Liver (tissue), 3 donors: ENCODE data around the gene CES4A.

ENCODE experiments used
- FOXA2 ChIP-seq: IDR thresholded peaks from 2 replicates; pipeline ENCODE4 v1.6.1; 2016; ENCODE audit warnings: antibody characterized with exemption
- GABPA ChIP-seq, 2 donors: IDR thresholded peaks in 1 of 2; conservative IDR thresholded peaks in 1 of 2; 2 replicates each; pipeline ENCODE4 v1.6.1; 2016; ENCODE audit warnings: antibody characterized with exemption in 2 of 2, mild to moderate bottlenecking in 1 of 2, moderate library complexity in 1 of 2
- NR2F2 ChIP-seq: IDR thresholded peaks from 2 replicates; pipeline ENCODE4 v1.6.1; 2016; ENCODE audit warnings: antibody characterized with exemption
- RAD21 ChIP-seq, 2 donors: IDR thresholded peaks; 2 replicates each; pipeline ENCODE4 v1.6.1; 2016; ENCODE audit warnings: antibody characterized with exemption in 2 of 2, mild to moderate bottlenecking in 2 of 2
- YY1 ChIP-seq: IDR thresholded peaks from 2 replicates; pipeline ENCODE4 v1.6.1; 2016; ENCODE audit warnings: antibody characterized with exemption, mild to moderate bottlenecking
- TF ChIP-seq, protein P1 (sequence below): fragments of 150-350 bp; IDR thresholded peaks from 2 replicates; pipeline ENCODE4 v1.5.1; 2017; ENCODE audit warnings: improper control_type of control experiment, low read depth, low read length; ENCODE audit not compliant: missing input control
- TF ChIP-seq, protein P2 (sequence below): IDR thresholded peaks from 2 replicates; pipeline ENCODE4 v1.6.1; 2016; ENCODE audit warnings: antibody characterized with exemption
- TF ChIP-seq, protein P3 (sequence below): IDR thresholded peaks from 2 replicates; pipeline ENCODE4 v1.6.1; 2016; ENCODE audit warnings: antibody characterized with exemption
- donor health status: healthy.
- donor health status: healthy.

DNA sequence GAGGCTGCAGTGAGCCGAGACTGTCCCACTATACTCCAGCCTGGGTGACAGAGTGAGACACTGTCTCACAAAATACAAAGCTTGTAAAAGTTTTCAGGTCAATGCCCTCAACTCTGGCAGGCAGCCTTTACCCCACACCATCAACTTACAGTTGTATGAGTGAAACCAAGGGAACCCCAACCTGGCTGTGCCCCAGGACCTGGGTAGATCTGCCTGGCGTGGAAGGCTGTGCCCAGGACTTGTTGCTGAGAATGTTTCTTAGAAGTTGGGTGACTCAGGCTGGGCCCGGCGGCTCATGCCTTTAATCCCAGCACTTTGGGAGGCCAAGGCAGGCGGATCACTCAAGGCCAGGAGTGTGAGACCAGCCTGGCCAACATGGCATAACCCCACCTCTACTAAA lies 19.5 kb upstream of the CES4A start:
- TF ChIP-seq, protein P1, sequence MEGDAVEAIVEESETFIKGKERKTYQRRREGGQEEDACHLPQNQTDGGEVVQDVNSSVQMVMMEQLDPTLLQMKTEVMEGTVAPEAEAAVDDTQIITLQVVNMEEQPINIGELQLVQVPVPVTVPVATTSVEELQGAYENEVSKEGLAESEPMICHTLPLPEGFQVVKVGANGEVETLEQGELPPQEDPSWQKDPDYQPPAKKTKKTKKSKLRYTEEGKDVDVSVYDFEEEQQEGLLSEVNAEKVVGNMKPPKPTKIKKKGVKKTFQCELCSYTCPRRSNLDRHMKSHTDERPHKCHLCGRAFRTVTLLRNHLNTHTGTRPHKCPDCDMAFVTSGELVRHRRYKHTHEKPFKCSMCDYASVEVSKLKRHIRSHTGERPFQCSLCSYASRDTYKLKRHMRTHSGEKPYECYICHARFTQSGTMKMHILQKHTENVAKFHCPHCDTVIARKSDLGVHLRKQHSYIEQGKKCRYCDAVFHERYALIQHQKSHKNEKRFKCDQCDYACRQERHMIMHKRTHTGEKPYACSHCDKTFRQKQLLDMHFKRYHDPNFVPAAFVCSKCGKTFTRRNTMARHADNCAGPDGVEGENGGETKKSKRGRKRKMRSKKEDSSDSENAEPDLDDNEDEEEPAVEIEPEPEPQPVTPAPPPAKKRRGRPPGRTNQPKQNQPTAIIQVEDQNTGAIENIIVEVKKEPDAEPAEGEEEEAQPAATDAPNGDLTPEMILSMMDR = no peak
- TF ChIP-seq, protein P2, sequence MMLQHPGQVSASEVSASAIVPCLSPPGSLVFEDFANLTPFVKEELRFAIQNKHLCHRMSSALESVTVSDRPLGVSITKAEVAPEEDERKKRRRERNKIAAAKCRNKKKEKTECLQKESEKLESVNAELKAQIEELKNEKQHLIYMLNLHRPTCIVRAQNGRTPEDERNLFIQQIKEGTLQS = no peak
- TF ChIP-seq YY1 = no peak
- TF ChIP-seq NR2F2 = no peak
- no peak for TF ChIP-seq FOXA2
- no peak for TF ChIP-seq GABPA (IDR thresholded peaks at IDR 0.05 in 1 of 2, conservative IDR thresholded peaks at IDR 0.05 in 1 of 2)
- TF ChIP-seq, protein P3, sequence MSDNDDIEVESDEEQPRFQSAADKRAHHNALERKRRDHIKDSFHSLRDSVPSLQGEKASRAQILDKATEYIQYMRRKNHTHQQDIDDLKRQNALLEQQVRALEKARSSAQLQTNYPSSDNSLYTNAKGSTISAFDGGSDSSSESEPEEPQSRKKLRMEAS = no peak
- TF ChIP-seq RAD21 (IDR thresholded peaks at IDR 0.05) = no peak
